ENCODE results near the gene NUP153. TPM values are rescaled to one million over a fixed set of nuclear protein-coding genes. Genes with fewer than 3 reads are reported as not detected.
"Not testable (repeated sequence)": the region's sequence is repeated elsewhere in the genome, so short reads cannot be mapped to it uniquely, and the experiment has no call there.

The NUP153 gene
- total and polyA plus RNA-seq, 2 of the 8 experiments (the other 6 are each of a cell fraction or from before 2014, with no cell fraction given) = 47.0 to 84.8 TPM

GRCh38 chr6:17583811-17584210 lies 122.9 kb downstream of the NUP153 start (continued):
- TF ChIP-seq NRF1 (IDR thresholded peaks at IDR 0.05; ENCODE audit: low read depth, low read length) (no peak), EZH2 (IDR thresholded peaks at IDR 0.05; ENCODE audit: low read depth, low read length, severe bottlenecking) (no peak), RXRA (IDR thresholded peaks at IDR 0.05; ENCODE audit: insufficient read depth, low read depth, low read length) (no peak), EGR1 (IDR thresholded peaks at IDR 0.05; ENCODE audit: borderline replicate concordance, low read depth, low read length) (no peak)

DNA sequence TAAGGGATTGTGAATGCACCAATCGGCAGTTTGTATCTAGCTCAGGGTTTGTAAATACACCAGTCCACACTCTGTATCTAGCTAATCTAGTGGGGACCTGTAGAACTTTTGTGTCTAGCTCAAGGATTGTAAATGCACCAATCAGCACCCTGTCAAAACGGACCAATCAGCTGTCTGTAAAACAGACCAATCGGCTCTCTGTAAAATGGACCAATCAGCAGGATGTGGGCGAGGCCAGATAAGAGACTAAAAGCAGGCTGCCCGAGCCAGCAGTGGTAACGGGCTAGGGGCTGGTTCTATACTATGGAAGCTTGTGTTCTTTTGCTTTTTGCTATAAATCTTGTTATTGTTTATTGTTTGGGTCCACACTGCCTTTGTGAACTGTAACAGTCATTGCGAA lies 125.4 kb downstream of the NUP153 start:
- ChIA-PET CTCF (ENCODE audit: partially characterized antibody) (interaction anchor here (0.6 to 2.3 kb wide), 8 partner anchors 76 to 530 kb away, joined by 3 to 11 read pairs (median 4); partner anchors contain the start of gene CAP2), POLR2A (ENCODE audit: partially characterized antibody) (interaction anchor here (1.2 kb wide), 1 partner anchor 393 kb away, joined by 3 read pairs; no protein-coding TSS in a partner anchor)
- FAIRE-seq; H2BK5ac ChIP-seq (ENCODE audit: low read depth, low read length); H2AFZ ChIP-seq (ENCODE audit: low read length); H3K79me1 ChIP-seq (ENCODE audit: low read depth, low read length); H4K91ac ChIP-seq (replicated peaks; ENCODE audit: insufficient read length, low read length); H3K27ac ChIP-seq (ENCODE audit: low read depth, low read length); H3K4me3 ChIP-seq (ENCODE audit: extremely low read depth in 1 of 4, insufficient read depth in 2 of 4, low read depth in 3 of 4, low read length in 4 of 4); H3K9ac ChIP-seq (replicated peaks in 1 of 4; ENCODE audit: extremely low read depth in 1 of 4, low read depth in 3 of 4, low read length in 3 of 4); H3K4ac ChIP-seq (replicated peaks; ENCODE audit: insufficient read length, low read depth, low read length); H3K56ac ChIP-seq (replicated peaks; ENCODE audit: insufficient read length, low read depth, low read length); H3K27me3 ChIP-seq (replicated peaks in 1 of 4; ENCODE audit: control insufficient read depth in 3 of 4, extremely low read depth in 1 of 4, insufficient read depth in 3 of 4, low read length in 3 of 4); H2BK12ac ChIP-seq (ENCODE audit: low read depth, low read length); H3K23me2 ChIP-seq (ENCODE audit: low read depth, low read length); H2BK120ac ChIP-seq (replicated peaks; ENCODE audit: low read depth, low read length); H4K5ac ChIP-seq (ENCODE audit: insufficient read length, low read depth, low read length); H2BK20ac ChIP-seq (ENCODE audit: low read length); H3K14ac ChIP-seq (ENCODE audit: insufficient read length); H3K4me1 ChIP-seq (replicated peaks in 1 of 4; ENCODE audit: control insufficient read depth in 3 of 4, insufficient read depth in 4 of 4, low read length in 3 of 4); H3K9me3 ChIP-seq (ENCODE audit: insufficient read depth in 2 of 2, low read depth in 1 of 2, low read length in 1 of 2); H3K23ac ChIP-seq (ENCODE audit: insufficient read length); DNase-seq (ENCODE audit: low read depth in 1 of 2, low spot score in 2 of 2); H3K18ac ChIP-seq (ENCODE audit: extremely low read depth, low read length); H2BK15ac ChIP-seq (ENCODE audit: low read length); H2AK5ac ChIP-seq (ENCODE audit: low read depth, low read length); H3K79me2 ChIP-seq (ENCODE audit: control insufficient read depth in 1 of 2, insufficient read depth in 2 of 2, low read length in 2 of 2); H3K36me3 ChIP-seq (ENCODE audit: control insufficient read depth in 2 of 4, insufficient read depth in 4 of 4, low read length in 3 of 4); H4K20me1 ChIP-seq (replicated peaks in 1 of 2; ENCODE audit: control insufficient read depth in 1 of 2, insufficient read depth in 2 of 2, low read length in 2 of 2); H4K8ac ChIP-seq (ENCODE audit: extremely low read depth, insufficient read depth, low read length): not testable (repeated sequence)
- H3K4me2 ChIP-seq (ENCODE audit: insufficient read depth in 1 of 2, low read depth in 2 of 2, low read length in 2 of 2) = 0 out of 4 replicates have a peak overlapping the region, but pooled peaks of 1 of the 2 experiments have one; percentile 45
- 94% methylated on average over 7 of the region's 7 CpGs; no CpG with 5 or more reads in 1 of the 2 experiments for WGBS, 2 experiments (ENCODE audit: extremely low coverage in 1 of 2, insufficient coverage in 1 of 2, insufficient read length in 1 of 2, insufficient replicate concordance in 2 of 2, low coverage in 1 of 2, low lambda C conversion rate in 2 of 2, missing lambda C conversion rate in 1 of 2)
